HCT116 (cell line): ENCODE results near the gene FAM89B.

Experiments used
- CEBPB ChIP-seq: IDR thresholded peaks from 2 replicates; pipeline ENCODE4 v1.6.1; 2012; ENCODE audit warnings: low read depth
- CTCF ChIP-seq, 3 experiments: fragments of 200-600 bp in 1 of 3; sonication (generic) in 1 of 3; IDR thresholded peaks in 2 of 3; conservative IDR thresholded peaks in 1 of 3; 2 replicates each; pipeline ENCODE4 v1.5.1; 2012 to 2017; ENCODE audit warnings: low read depth in 2 of 3, low read length in 2 of 3, antibody characterized with exemption in 1 of 3, borderline replicate concordance in 1 of 3, control low read depth in 1 of 3, mild to moderate bottlenecking in 1 of 3, mixed read lengths in 1 of 3, mixed run types in 1 of 3, moderate library complexity in 1 of 3; ENCODE audit not compliant: insufficient read depth in 1 of 3
- MAX ChIP-seq: IDR thresholded peaks from 2 replicates; pipeline ENCODE4 v1.6.1; 2012
- POLR2A ChIP-seq: IDR thresholded peaks from 2 replicates; pipeline ENCODE4 v1.7.0; 2011; ENCODE audit warnings: borderline replicate concordance; ENCODE audit not compliant: insufficient read depth, insufficient read length; ENCODE audit errors: extremely low read depth
- POLR2AphosphoS5 ChIP-seq: IDR thresholded peaks from 2 replicates; pipeline ENCODE4 v1.6.1; 2011; ENCODE audit warnings: mild to moderate bottlenecking, low read depth, low read length, moderate library complexity
- RAD21 ChIP-seq: IDR thresholded peaks from 2 replicates; pipeline ENCODE4 v1.6.1; 2012; ENCODE audit warnings: low read depth, mild to moderate bottlenecking
- ZNF274 ChIP-seq: fragments of 200-500 bp; sonication (Bioruptor generic); IDR thresholded peaks from 2 replicates; pipeline ENCODE4 v1.6.1; 2014; ENCODE audit warnings: mild to moderate bottlenecking, low read depth, low read length, inconsistent platforms

- TF ChIP-seq CTCF (IDR thresholded peaks at IDR 0.05 in 2 of 3, conservative IDR thresholded peaks at IDR 0.05 in 1 of 3; ENCODE audit: borderline replicate concordance in 1 of 3, insufficient read depth in 1 of 3, low read depth in 2 of 3, low read length in 2 of 3): no peak
- TF ChIP-seq MAX: no peak
- no peak for TF ChIP-seq RAD21
- TF ChIP-seq ZNF274: no peak
- no peak for TF ChIP-seq POLR2A
- no peak for TF ChIP-seq CEBPB
- peak; percentile 61; the same call in 1 of the 2 replicates for TF ChIP-seq POLR2AphosphoS5
These were observed 12.3 kb upstream of the FAM89B start for GRCh38 chr11:65559951-65560537.
